DOHH2 (cell line): ENCODE results near the gene FBLN1.

Source experiments
- CTCF ChIP-seq: fragments of 200-600 bp; sonication (generic); IDR thresholded peaks from one replicate; pipeline ENCODE4 v1.5.1; 2014; ENCODE audit warnings: antibody characterized with exemption, mild to moderate bottlenecking, low read depth, low read length; ENCODE audit not compliant: poor library complexity, severe bottlenecking
- EZH2phosphoT487 ChIP-seq: fragments of 200-600 bp; sonication (generic); IDR thresholded peaks from 2 replicates; pipeline ENCODE4 v1.6.1; 2017; ENCODE audit warnings: borderline replicate concordance, mild to moderate bottlenecking, antibody characterized with exemption, low read length, moderate library complexity, mixed read lengths

GRCh38 chr22:45483918-45484499, 18.7 kb upstream of the FBLN1 start:
- TF ChIP-seq CTCF: no peak
- no peak for TF ChIP-seq EZH2phosphoT487
